Muscle of back (tissue), 11 donors: ENCODE data around the gene MCEMP1. TPM values are rescaled to one million over a fixed set of nuclear protein-coding genes. Genes with fewer than 3 reads are reported as not detected.

ENCODE experiments used
- DNase-seq, 3 donors: peaks; one replicate each; pipeline versions ENCODE4 v3.0.0 to v3.0.0-alpha.2; 2013
- polyA plus RNA-seq, 10 donors: library from polyadenylated mRNA; unstranded; fragments of 120-200 nt; gene quantifications; one replicate each; pipeline ENCODE4 v1.2.1, GENCODE V29; 2013; ENCODE audit not compliant: insufficient read length in 10 of 10

Gene MCEMP1
- polyA plus RNA-seq, 10 donors, result 0.10 to 0.38 (median 0.28) TPM; not detected in 4

GRCh38 chr19:7697721-7698287 is 20.9 kb downstream of the MCEMP1 start:
- DNase-seq, result no peak

GRCh38 chr19:7698583-7698982 is 21.7 kb downstream of the MCEMP1 start:
- no peak for DNase-seq

- no peak for DNase-seq
These were observed 22.1 kb downstream of the MCEMP1 start for GRCh38 chr19:7699003-7699402.

GRCh38 chr19:7699417-7700401 is 22.8 kb downstream of the MCEMP1 start:
- DNase-seq, result no peak

- no peak for DNase-seq
These were observed 24.3 kb downstream of the MCEMP1 start for GRCh38 chr19:7701049-7701653.

- DNase-seq, result no peak
These were observed 25.0 kb downstream of the MCEMP1 start, which contains the start of gene FCER2 for GRCh38 chr19:7701654-7702457. Gene FCER2, minus strand, starts transcription at chr19:7702131. Its CDS starts 2,371 bp downstream, at chr19:7699760.

GRCh38 chr19:7703332-7703731 is 26.4 kb downstream of the MCEMP1 start:
- no peak for DNase-seq

- no peak for DNase-seq
These were observed 27.6 kb downstream of the MCEMP1 start for GRCh38 chr19:7704280-7705060.

- peak in 2 of 3 donors; percentile 22 to 51 for DNase-seq
These were observed 28.7 kb downstream of the MCEMP1 start for GRCh38 chr19:7705387-7706187.

- DNase-seq, result no peak
These were observed 29.5 kb downstream of the MCEMP1 start for GRCh38 chr19:7706188-7706954.

GRCh38 chr19:7706955-7707456 is 30.1 kb downstream of the MCEMP1 start:
- DNase-seq, result peak in 1 of 3 donors; percentile 22

- no peak for DNase-seq
These were observed 33.1 kb downstream of the MCEMP1 start for GRCh38 chr19:7709932-7710460.

GRCh38 chr19:7710616-7711015 is 33.7 kb downstream of the MCEMP1 start:
- no peak for DNase-seq

GRCh38 chr19:7715671-7716070 is 38.8 kb downstream of the MCEMP1 start:
- no peak for DNase-seq

- no peak for DNase-seq
These were observed 39.9 kb downstream of the MCEMP1 start for GRCh38 chr19:7716762-7717161.

GRCh38 chr19:7718668-7719067 is 41.8 kb downstream of the MCEMP1 start:
- no peak for DNase-seq

- no peak for DNase-seq
These were observed 43.5 kb downstream of the MCEMP1 start for GRCh38 chr19:7720351-7720750.

GRCh38 chr19:7722231-7722651 is 45.4 kb downstream of the MCEMP1 start:
- DNase-seq, result no peak

GRCh38 chr19:7725791-7726190 is 48.9 kb downstream of the MCEMP1 start:
- no peak for DNase-seq
